HL-60 (cell line): ENCODE data around the gene DYRK1B.

ENCODE experiments used
- CTCF ChIP-seq: IDR thresholded peaks from one replicate; pipeline ENCODE4 v1.5.1; 2011; ENCODE audit warnings: low read length, control low read depth, inconsistent platforms; ENCODE audit not compliant: insufficient read depth
- POLR2AphosphoS5 ChIP-seq: IDR thresholded peaks from 2 replicates; pipeline ENCODE4 v1.6.1; 2012; ENCODE audit warnings: low read depth
- REST ChIP-seq: IDR thresholded peaks from 2 replicates; pipeline ENCODE4 v1.6.1; 2012; ENCODE audit warnings: low read depth; ENCODE audit not compliant: insufficient replicate concordance
- SPI1 ChIP-seq: IDR thresholded peaks from 2 replicates; pipeline ENCODE4 v1.6.1; 2012; ENCODE audit warnings: low read depth, mild to moderate bottlenecking, borderline replicate concordance

DNA sequence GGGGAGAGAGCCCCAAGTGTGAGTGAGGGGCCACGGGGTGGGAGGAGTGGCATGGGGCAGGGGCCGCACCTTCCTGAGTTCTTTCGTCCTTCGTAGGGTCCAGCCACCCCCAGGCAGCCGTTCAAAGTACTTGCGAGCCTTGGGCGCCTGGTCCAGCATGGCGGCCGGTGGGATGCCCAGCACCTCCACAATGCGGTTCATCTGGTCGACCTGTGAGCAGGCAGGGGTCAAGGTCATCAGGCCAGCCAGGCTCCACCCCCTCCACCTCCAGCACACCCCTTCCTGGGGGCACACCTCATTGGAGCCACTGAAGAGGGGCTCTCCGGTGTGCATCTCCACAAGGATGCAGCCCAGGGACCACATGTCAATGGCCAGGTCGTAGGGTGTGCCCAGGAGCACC, 6.7 kb downstream of the DYRK1B start:
- no peak for TF ChIP-seq CTCF
- no peak for TF ChIP-seq REST
- no peak for TF ChIP-seq POLR2AphosphoS5
- no peak for TF ChIP-seq SPI1
